H9 (cell line): ENCODE data around the gene GOLGA8M. TPM values are rescaled to one million over a fixed set of nuclear protein-coding genes. Genes with fewer than 3 reads are reported as not detected.
"Not testable (repeated sequence)": the region's sequence is repeated elsewhere in the genome, so short reads cannot be mapped to it uniquely, and the experiment has no call there.

Experiments
- DNase-seq: peaks from one replicate; pipeline ENCODE4 v3.0.0-alpha.2; 2017
- H2AFZ ChIP-seq: one replicate; pipeline ENCODE4 v1.6.1; 2013; ENCODE audit warnings: mild to moderate bottlenecking, low read length, control low read depth, moderate library complexity
- H2AK5ac ChIP-seq: 2 replicates; pipeline ENCODE4 v1.6.1; 2013; ENCODE audit warnings: low read length, control low read depth, mixed read lengths; ENCODE audit not compliant: insufficient read length
- H2BK120ac ChIP-seq: one replicate; pipeline ENCODE4 v1.6.1; 2013; ENCODE audit warnings: low read depth, mild to moderate bottlenecking, low read length, control low read depth, inconsistent platforms; ENCODE audit not compliant: poor library complexity, severe bottlenecking
- H2BK12ac ChIP-seq: 2 replicates; pipeline ENCODE4 v1.6.1; 2013; ENCODE audit warnings: low read length, control low read depth, mixed read lengths, low read depth; ENCODE audit not compliant: insufficient read length
- H2BK15ac ChIP-seq: 2 replicates; pipeline ENCODE4 v1.6.1; 2013; ENCODE audit warnings: low read depth, low read length, control low read depth
- H2BK20ac ChIP-seq: one replicate; pipeline ENCODE4 v1.6.1; 2013; ENCODE audit warnings: low read depth, mild to moderate bottlenecking, low read length, control low read depth, inconsistent platforms; ENCODE audit not compliant: poor library complexity, severe bottlenecking
- H2BK5ac ChIP-seq: 2 replicates; pipeline ENCODE4 v1.6.1; 2013; ENCODE audit warnings: low read length, control low read depth, mixed read lengths; ENCODE audit not compliant: insufficient read length
- H3K14ac ChIP-seq: 2 replicates; pipeline ENCODE4 v1.6.1; 2013; ENCODE audit warnings: low read length, control low read depth; ENCODE audit not compliant: insufficient read depth
- H3K18ac ChIP-seq: 2 replicates; pipeline ENCODE4 v1.6.1; 2013; ENCODE audit warnings: low read depth, mild to moderate bottlenecking, mixed read lengths, low read length, control low read depth; ENCODE audit not compliant: insufficient read length
- H3K23ac ChIP-seq: 2 replicates; pipeline ENCODE4 v1.6.1; 2013; ENCODE audit warnings: low read length, control low read depth, mixed read lengths, low read depth; ENCODE audit not compliant: insufficient read length
- H3K23me2 ChIP-seq: 2 replicates; pipeline ENCODE4 v1.6.1; 2013; ENCODE audit warnings: low read depth, mild to moderate bottlenecking, mixed read lengths, low read length, control low read depth; ENCODE audit not compliant: insufficient read length, poor library complexity, severe bottlenecking
- H3K27ac ChIP-seq: 2 replicates; pipeline ENCODE4 v1.5.1; 2013; ENCODE audit warnings: low read length, control low read depth, mixed read lengths, low read depth; ENCODE audit not compliant: insufficient read length
- H3K27me3 ChIP-seq: 2 replicates; pipeline ENCODE4 v1.6.1; 2013; ENCODE audit warnings: low read length, control low read depth, inconsistent platforms; ENCODE audit not compliant: insufficient read depth
- H3K4ac ChIP-seq: 2 replicates; pipeline ENCODE4 v1.6.1; 2013; ENCODE audit warnings: low read depth, mild to moderate bottlenecking, control low read depth, inconsistent platforms, low read length, moderate library complexity
- H3K4me1 ChIP-seq: 2 replicates; pipeline ENCODE4 v1.6.1; 2013; ENCODE audit warnings: low read length, control low read depth, inconsistent platforms; ENCODE audit not compliant: insufficient read depth
- H3K4me2 ChIP-seq: 2 replicates; pipeline ENCODE4 v1.6.1; 2013; ENCODE audit warnings: low read length, control low read depth, mixed read lengths; ENCODE audit not compliant: insufficient read length, insufficient read depth
- H3K56ac ChIP-seq: 2 replicates; pipeline ENCODE4 v1.6.1; 2013; ENCODE audit warnings: low read depth, mild to moderate bottlenecking, mixed read lengths, low read length, control low read depth; ENCODE audit not compliant: insufficient read length
- H3K79me1 ChIP-seq: 2 replicates; pipeline ENCODE4 v1.6.1; 2013; ENCODE audit warnings: low read depth, mild to moderate bottlenecking, moderate library complexity, low read length, control low read depth, inconsistent platforms; ENCODE audit not compliant: insufficient read depth, poor library complexity, severe bottlenecking
- H3K79me2 ChIP-seq: 2 replicates; pipeline ENCODE4 v1.6.1; 2013; ENCODE audit warnings: low read length, control low read depth, inconsistent platforms; ENCODE audit not compliant: insufficient read depth
- H3K9ac ChIP-seq: 2 replicates; pipeline ENCODE4 v1.6.1; 2013; ENCODE audit warnings: low read length, control low read depth, mixed read lengths; ENCODE audit not compliant: insufficient read length; ENCODE audit errors: extremely low read depth
- H3K9me3 ChIP-seq: one replicate; pipeline ENCODE4 v1.6.1; 2013; ENCODE audit warnings: low read depth, low read length, inconsistent platforms; ENCODE audit not compliant: control insufficient read depth
- H3T11ph ChIP-seq: one replicate; pipeline ENCODE4 v1.6.1; 2013; ENCODE audit warnings: mild to moderate bottlenecking, low read length, control low read depth, inconsistent platforms
- H4K20me1 ChIP-seq: one replicate; pipeline ENCODE4 v1.6.1; 2013; ENCODE audit not compliant: control insufficient read depth, insufficient read length, insufficient read depth
- H4K5ac ChIP-seq: 2 replicates; pipeline ENCODE4 v1.6.1; 2013; ENCODE audit warnings: low read depth, mild to moderate bottlenecking, mixed read lengths, low read length, control low read depth; ENCODE audit not compliant: insufficient read length
- H4K8ac ChIP-seq: replicated peaks from 2 replicates; pipeline ENCODE4 v1.6.1; 2013; ENCODE audit warnings: low read length, control low read depth, mixed read lengths, low read depth; ENCODE audit not compliant: insufficient read length
- H4K91ac ChIP-seq: 2 replicates; pipeline ENCODE4 v1.6.1; 2013; ENCODE audit warnings: low read depth, mild to moderate bottlenecking, moderate library complexity, mixed read lengths, low read length, control low read depth; ENCODE audit not compliant: insufficient read length
- H3K27ac Mint-ChIP-seq, 3 experiments: 2 replicates in 2 of 3; 3 replicates in 1 of 3; pipeline ENCODE4 v1.8.0; 2020 to 2021; ENCODE audit warnings: mixed read lengths in 3 of 3, mild to moderate bottlenecking in 1 of 3, moderate library complexity in 1 of 3
- H3K27me3 Mint-ChIP-seq: 2 replicates; pipeline ENCODE4 v1.8.0; 2021; ENCODE audit warnings: low read depth, mild to moderate bottlenecking, moderate library complexity, mixed read lengths
- H3K36me3 Mint-ChIP-seq, 3 experiments: 2 replicates in 2 of 3; 3 replicates in 1 of 3; pipeline ENCODE4 v1.8.0; 2020 to 2021; ENCODE audit warnings: low read depth in 3 of 3, mixed read lengths in 3 of 3; ENCODE audit not compliant: insufficient read depth in 1 of 3
- H3K4me1 Mint-ChIP-seq, 2 experiments: 2 replicates each; pipeline ENCODE4 v1.8.0; 2020; ENCODE audit warnings: mixed read lengths in 2 of 2
- H3K4me3 Mint-ChIP-seq, 2 experiments: 2 replicates in 1 of 2; 3 replicates in 1 of 2; pipeline ENCODE4 v1.8.0; 2020 to 2021; ENCODE audit warnings: mild to moderate bottlenecking in 2 of 2, mixed read lengths in 2 of 2, moderate library complexity in 1 of 2
- H3K9me3 Mint-ChIP-seq, 2 experiments: 2 replicates in 1 of 2; 3 replicates in 1 of 2; pipeline ENCODE4 v1.8.0; 2020; ENCODE audit warnings: mild to moderate bottlenecking in 2 of 2, mixed read lengths in 2 of 2, moderate library complexity in 1 of 2
- CTCF ChIP-seq: fragments of 200-600 bp; sonication (generic); conservative IDR thresholded peaks from 3 replicates; pipeline ENCODE4 v1.8.0; 2021; ENCODE audit warnings: antibody characterized with exemption, mild to moderate bottlenecking
- WGBS: extraction: QIAGEN DNeasy Blood & Tissue Kit; methylation state at CpG from one replicate; pipeline ENCODE4 v1.1.7; 2013; ENCODE audit warnings: missing lambda C conversion rate, low lambda C conversion rate, mixed read lengths; ENCODE audit not compliant: insufficient read length; ENCODE audit errors: extremely low coverage; 5-methylcytosine and 5-hydroxymethylcytosine counted together
- total RNA-seq: library from RNA; stranded (reverse); gene quantifications from 2 replicates; pipeline ENCODE4 v1.2.1, GENCODE V29; 2021

The GOLGA8M gene
- total RNA-seq, 1 experiment from 2014 or later = not detected

GRCh38 chr15:28725556-28725955, 13.3 kb upstream of the GOLGA8M start:
- no peak overlapping the region for H3K23ac ChIP-seq
- no CpG with 5 or more reads among the region's 14 CpGs for WGBS
- H3T11ph ChIP-seq = no peak overlapping the region
- no peak overlapping the region for H2AK5ac ChIP-seq
- no peaks in the 10 kb centered on the region for H3K79me2 ChIP-seq
- H3K27me3 ChIP-seq = no peaks in the 10 kb centered on the region
- no peak overlapping the region for H3K4ac ChIP-seq
- H3K9me3 Mint-ChIP-seq = no peaks in the 10 kb centered on the region
- TF ChIP-seq CTCF = no peak
- H3K79me1 ChIP-seq = no peaks in the 10 kb centered on the region
- H3K9me3 ChIP-seq = no peaks in the 10 kb centered on the region
- H3K18ac ChIP-seq = no peak overlapping the region
- no peaks in the 10 kb centered on the region for H3K4me1 ChIP-seq
- H3K4me1 Mint-ChIP-seq = peaks cover 5 to 9% of the 10 kb centered on the region in 2 experiments
- no peak for DNase-seq
- no peak overlapping the region for H2BK12ac ChIP-seq
- H2BK120ac ChIP-seq = no peak overlapping the region
- no peak overlapping the region for H4K5ac ChIP-seq
- H3K56ac ChIP-seq = no peak overlapping the region
- no peaks in the 10 kb centered on the region for H3K27me3 Mint-ChIP-seq
- no peak overlapping the region for H2BK5ac ChIP-seq
- no peak overlapping the region for H3K27ac Mint-ChIP-seq
- H3K27ac ChIP-seq = no peak overlapping the region
- H3K9ac ChIP-seq = no peak overlapping the region
- H3K23me2 ChIP-seq = no peaks in the 10 kb centered on the region
- H2BK20ac ChIP-seq = no peak overlapping the region
- H3K14ac ChIP-seq = no peak overlapping the region
- no peak overlapping the region for H4K91ac ChIP-seq
- H3K4me3 Mint-ChIP-seq = no peak overlapping the region
- no peaks in the 10 kb centered on the region for H3K36me3 Mint-ChIP-seq
- H4K20me1 ChIP-seq = no peaks in the 10 kb centered on the region
- H2AFZ ChIP-seq = no peak overlapping the region
- H2BK15ac ChIP-seq = no peak overlapping the region
- no peak overlapping the region for H3K4me2 ChIP-seq
- no peak overlapping the region for H4K8ac ChIP-seq

GRCh38 chr15:28723986-28724385, 11.8 kb upstream of the GOLGA8M start:
- H2BK20ac ChIP-seq, H2AK5ac ChIP-seq, H3K27ac ChIP-seq, H3K4me1 Mint-ChIP-seq, H3K9me3 Mint-ChIP-seq, H4K5ac ChIP-seq, H3K27me3 Mint-ChIP-seq, H3K4me2 ChIP-seq, H3T11ph ChIP-seq, H3K9ac ChIP-seq, H3K14ac ChIP-seq, H3K56ac ChIP-seq, H3K79me2 ChIP-seq, H3K9me3 ChIP-seq, H2BK120ac ChIP-seq, H3K18ac ChIP-seq, H4K8ac ChIP-seq, H2BK12ac ChIP-seq, H3K23me2 ChIP-seq, H3K36me3 Mint-ChIP-seq, H2BK5ac ChIP-seq, H4K20me1 ChIP-seq, H3K23ac ChIP-seq, H3K4me3 Mint-ChIP-seq, H3K4ac ChIP-seq, H3K4me1 ChIP-seq, H3K27me3 ChIP-seq, H2AFZ ChIP-seq, H3K27ac Mint-ChIP-seq, H4K91ac ChIP-seq, H3K79me1 ChIP-seq, H2BK15ac ChIP-seq, DNase-seq: not testable (repeated sequence)
- WGBS = no CpG with 5 or more reads among the region's 5 CpGs
